A549 treated with Hydrocortisone at 1 μM for 4 hours (cell line): ENCODE results near the gene GPR180. TPM values are rescaled to one million over a fixed set of nuclear protein-coding genes. Genes with fewer than 3 reads are reported as not detected.

ENCODE experiments used
- total RNA-seq: library from RNA; stranded (reverse); fragments of 200-300 nt; extraction: Qiagen RNA extraction; gene quantifications from 5 replicates; pipeline ENCODE4 v1.2.3, GENCODE V29; 2022

The GPR180 gene
- total RNA-seq = 2.6 to 3.8 TPM (median 3.4 TPM) in 5 replicates

GRCh38 chr13:94601446-94602431, at the start of gene GPR180:
Gene GPR180, plus strand, starts transcription at chr13:94601857. Its CDS starts 71 bp downstream, at chr13:94601928.

DNA sequence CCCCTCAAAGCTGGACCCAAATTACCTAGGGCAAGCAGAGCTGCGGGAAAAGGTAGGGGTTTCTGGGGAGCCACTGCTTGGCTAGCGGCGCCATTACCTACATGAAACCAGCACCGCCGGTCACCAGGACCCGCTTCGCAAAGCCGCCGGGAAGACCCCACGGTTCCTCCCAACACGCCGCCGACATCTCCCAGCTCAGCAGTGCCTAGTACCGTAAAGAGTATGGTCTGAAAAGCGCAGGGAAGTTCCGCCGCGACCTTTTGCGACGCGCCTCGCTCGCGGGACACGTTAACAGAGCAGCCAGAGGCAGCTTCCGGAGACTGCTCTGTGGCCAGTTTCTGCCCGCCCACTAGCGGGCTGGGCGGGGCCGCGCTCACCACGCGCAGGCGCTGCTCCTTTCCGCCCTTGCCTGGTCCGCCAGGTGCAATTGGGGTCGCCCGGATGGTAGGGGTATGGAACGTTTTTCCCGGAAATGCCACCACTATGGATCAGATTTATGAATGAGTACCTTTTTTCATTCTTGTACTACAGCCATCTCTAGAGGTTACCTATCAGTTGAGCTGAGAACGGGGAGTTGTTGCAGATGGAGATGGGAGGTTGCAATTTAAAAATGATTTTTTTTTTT, 5.6 kb upstream of the GPR180 start, which contains the start of gene TGDS:
Gene TGDS (minus strand): TSS at position 203 of the 625 bp plus-strand sequence. CDS start 16 bp downstream, at position 187.

Other genes with a start within 250 kb of the GPR180 start
- not detected in 5 replicates for gene DCT, start 122.2 kb upstream of the GPR180 start, total RNA-seq
- 8.1 to 9.9 TPM (median 8.4 TPM) in 5 replicates for gene TGDS, start 5.7 kb upstream of the GPR180 start, total RNA-seq
- gene SOX21, start 110.7 kb downstream of the GPR180 start, total RNA-seq = 0.36 to 0.51 TPM (median 0.44 TPM) in 5 replicates